Suppressor macrophage treated with lipopolysaccharide for 1 hour (primary cell): ENCODE data around the gene OR5D18.
"Not testable (repeated sequence)": the region's sequence is repeated elsewhere in the genome, so short reads cannot be mapped to it uniquely, and the experiment has no call there.

Experiments used
- DNase-seq, 3 donors: peaks; one replicate each; pipeline ENCODE4 v3.0.0-alpha.2; 2020 to 2022

OR5D18 gene

GRCh38 chr11:55819330-55819729 lies at the start of gene OR5D18:
OR5D18 (plus strand) TSS chr11:55819630; CDS start chr11:55819630, 0 bp downstream.
- DNase-seq: no peak

DNA sequence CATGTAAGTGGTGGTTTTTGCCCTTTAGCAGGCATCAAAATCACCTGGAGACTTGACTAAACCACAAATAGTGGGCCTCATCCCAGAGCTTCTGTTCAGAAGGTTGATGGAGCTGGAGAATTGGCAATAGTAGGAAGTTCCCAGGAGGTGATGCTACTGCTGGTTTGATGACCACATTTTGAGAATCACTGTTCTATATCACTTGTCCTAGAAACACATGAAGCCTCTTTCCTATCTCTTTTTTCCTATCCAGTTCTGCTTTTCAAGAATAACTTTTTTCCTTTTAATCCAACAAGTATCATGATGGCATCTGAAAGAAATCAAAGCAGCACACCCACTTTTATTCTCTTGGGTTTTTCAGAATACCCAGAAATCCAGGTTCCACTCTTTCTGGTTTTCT lies 46.3 kb upstream of the OR5D18 start, which contains the start of gene OR5D13:
OR5D13 (plus strand) TSS at position 301 of the 400 bp plus-strand sequence; CDS start at position 301, 0 bp downstream.
- DNase-seq: no peak

DNA sequence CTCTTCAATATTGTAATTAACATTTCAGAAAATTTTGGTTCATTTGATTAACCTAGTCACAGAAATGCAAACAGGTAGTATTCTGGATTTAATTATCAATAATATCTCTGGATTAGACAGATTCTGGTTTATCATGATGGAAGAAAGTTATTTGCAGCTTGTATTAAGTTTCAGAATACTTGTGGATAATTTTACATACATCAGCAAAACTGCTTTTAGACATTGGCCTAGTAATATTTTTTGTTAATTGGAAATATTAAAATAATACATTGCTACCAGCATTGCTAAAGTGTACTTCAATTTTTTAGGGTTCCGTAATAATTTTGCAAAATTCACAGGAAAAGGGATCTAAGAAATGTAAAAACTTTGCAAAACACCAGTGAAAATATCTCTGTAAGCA lies 27.8 kb upstream of the OR5D18 start:
- DNase-seq: no peak

DNA sequence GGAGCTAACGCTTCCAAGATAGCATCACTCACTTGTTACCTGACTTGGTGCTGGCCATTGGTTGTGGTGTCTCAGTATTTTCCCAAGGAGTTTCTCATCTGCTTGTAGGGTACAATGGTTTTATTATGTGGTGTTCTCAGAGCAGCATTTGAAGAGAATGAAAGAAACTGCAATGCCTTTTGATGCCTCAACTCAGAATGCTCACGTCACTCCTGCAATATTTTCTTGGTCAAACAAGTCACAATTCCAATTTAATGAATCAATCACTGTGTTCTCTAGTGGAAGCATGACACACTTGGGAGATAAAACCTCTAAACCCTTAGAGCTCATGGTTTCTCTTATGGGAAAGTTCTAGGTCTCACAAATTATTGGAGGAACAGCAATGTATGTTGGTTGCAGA lies 26.1 kb upstream of the OR5D18 start:
- no peak for DNase-seq

- DNase-seq: no peak
These were observed 24.2 kb upstream of the OR5D18 start, which contains the start of gene OR5D14 for GRCh38 chr11:55795256-55795655. OR5D14 (plus strand) TSS chr11:55795556; CDS start chr11:55795556, 0 bp downstream.

GRCh38 chr11:55806248-55806647 lies 13.2 kb upstream of the OR5D18 start:
- no peak for DNase-seq

DNA sequence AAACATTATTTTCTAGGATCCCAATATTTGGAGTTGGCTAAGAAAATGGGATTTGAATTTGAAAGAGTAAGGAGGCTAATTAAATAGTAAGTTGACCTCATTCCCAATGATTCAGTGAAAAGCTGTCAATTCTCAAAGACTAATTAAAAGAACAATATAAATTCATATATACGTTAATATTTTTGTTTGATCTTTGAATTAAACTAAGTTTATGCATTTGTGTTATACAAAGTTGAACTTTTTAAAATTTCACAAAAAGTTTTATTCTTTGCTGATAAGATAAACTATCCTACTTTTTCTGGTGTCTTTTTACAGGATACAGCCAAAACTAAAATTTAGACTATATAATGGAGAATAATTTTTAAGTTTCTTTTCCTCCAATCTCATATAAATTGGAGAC lies 8.4 kb upstream of the OR5D18 start, which contains the start of gene OR5L1:
OR5L1 (plus strand) TSS at position 301 of the 400 bp plus-strand sequence. CDS start 100 bp downstream, outside the sequence.
- DNase-seq: no peak

- no peak for DNase-seq
These were observed 7.5 kb downstream of the OR5D18 start, which contains the start of gene OR5L2 for GRCh38 chr11:55826919-55827318. OR5L2 (plus strand) TSS chr11:55827219; CDS start chr11:55827219, 0 bp downstream.

- no peak for DNase-seq
These were observed 19.0 kb downstream of the OR5D18 start, which contains the start of gene OR5D16 for GRCh38 chr11:55838452-55838851. OR5D16 (plus strand) TSS chr11:55838752; CDS start chr11:55838752, 0 bp downstream.

- DNase-seq: no peak
These were observed 28.0 kb downstream of the OR5D18 start for GRCh38 chr11:55847453-55847852.

- no peak for DNase-seq
These were observed 29.6 kb downstream of the OR5D18 start for GRCh38 chr11:55849037-55849436.

GRCh38 chr11:55852141-55852540 lies 32.7 kb downstream of the OR5D18 start:
- DNase-seq: no peak

DNA sequence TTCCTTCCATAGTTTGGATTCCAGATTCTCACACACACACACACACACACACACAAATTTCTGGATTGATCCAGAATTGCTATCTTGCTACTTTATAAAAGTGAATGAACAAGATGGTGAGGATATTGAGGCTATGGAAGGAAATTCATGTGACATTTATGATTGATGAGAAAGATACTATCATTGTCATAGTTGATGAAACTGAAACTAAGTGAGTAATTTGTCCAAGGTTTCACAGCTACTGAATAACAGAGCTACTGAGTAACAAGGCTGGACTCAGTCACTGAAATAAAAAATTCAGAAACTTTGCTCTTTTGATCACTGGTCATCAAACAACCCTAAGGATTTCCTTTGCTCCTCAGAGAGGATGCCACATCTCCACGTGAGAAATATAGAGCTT lies 35.3 kb downstream of the OR5D18 start:
- DNase-seq: no peak

DNA sequence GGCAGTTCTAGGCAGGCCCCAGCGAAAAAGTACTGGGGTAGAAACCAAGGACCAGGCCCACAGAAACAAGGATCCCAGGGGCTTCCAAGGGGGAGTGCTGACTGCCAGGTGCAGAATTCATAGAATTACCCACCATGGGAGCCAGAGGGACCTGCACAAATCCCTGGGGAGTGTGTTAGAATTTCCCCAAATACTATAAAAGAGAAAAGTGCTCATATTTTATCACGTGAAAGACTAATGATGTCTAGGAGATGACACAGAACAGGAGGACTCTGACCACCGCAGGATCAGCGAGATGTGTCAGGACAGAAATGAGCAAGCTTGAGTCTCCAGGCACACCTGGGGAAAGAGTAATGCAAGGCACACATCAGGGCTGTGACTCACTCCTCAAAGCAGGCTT lies 47.9 kb downstream of the OR5D18 start:
- DNase-seq: not testable (repeated sequence)
